ENCODE results near the gene CILP2.
A peak's percentile ranks its signal among the peaks of the same experiment; 100 is the strongest.

The CILP2 gene

GRCh38 chr19:19544954-19545591, 7.0 kb downstream of the CILP2 start:
- no peak for DNase-seq

GRCh38 chr19:19545707-19546106, 7.6 kb downstream of the CILP2 start:
- no peak for DNase-seq

- no peak for DNase-seq
These were observed 8.7 kb downstream of the CILP2 start for GRCh38 chr19:19546751-19547162.

GRCh38 chr19:19547674-19548336, 9.7 kb downstream of the CILP2 start:
- no peak for DNase-seq

- DNase-seq, result no peak
These were observed 11.1 kb downstream of the CILP2 start for GRCh38 chr19:19548915-19549759.

GRCh38 chr19:19549804-19550464, 11.9 kb downstream of the CILP2 start:
- DNase-seq, result no peak

GRCh38 chr19:19550485-19550929, 12.4 kb downstream of the CILP2 start:
- DNase-seq, result no peak

- DNase-seq, result no peak
These were observed 13.1 kb downstream of the CILP2 start for GRCh38 chr19:19550972-19551852.

- no peak for DNase-seq
These were observed 13.8 kb downstream of the CILP2 start for GRCh38 chr19:19551853-19552192.

- peak; percentile 44 for DNase-seq
These were observed 14.7 kb downstream of the CILP2 start for GRCh38 chr19:19552798-19553197.

GRCh38 chr19:19553670-19554069, 15.6 kb downstream of the CILP2 start:
- no peak for DNase-seq

- DNase-seq, result peak; percentile 69
These were observed 16.3 kb downstream of the CILP2 start for GRCh38 chr19:19554074-19555023.

GRCh38 chr19:19558055-19558454, 20.0 kb downstream of the CILP2 start:
- DNase-seq, result no peak

- DNase-seq, result no peak
These were observed 20.6 kb downstream of the CILP2 start for GRCh38 chr19:19558636-19559035.

GRCh38 chr19:19559931-19560330, 21.9 kb downstream of the CILP2 start:
- no peak for DNase-seq

- DNase-seq, result no peak
These were observed 24.0 kb downstream of the CILP2 start for GRCh38 chr19:19561946-19562664.

- DNase-seq, result peak; percentile 19
These were observed 24.7 kb downstream of the CILP2 start for GRCh38 chr19:19562665-19563347.

GRCh38 chr19:19563348-19563848, 25.3 kb downstream of the CILP2 start:
- no peak for DNase-seq

- no peak for DNase-seq
These were observed 28.2 kb downstream of the CILP2 start for GRCh38 chr19:19566306-19566705.

- no peak for DNase-seq
These were observed 29.3 kb downstream of the CILP2 start for GRCh38 chr19:19567391-19567790.
